BJ (cell line): Measurements from ENCODE around the gene BET1. TPM values are rescaled to one million over a fixed set of nuclear protein-coding genes. Genes with fewer than 3 reads are reported as not detected.

Experiments
- CTCF ChIA-PET: fragments of 350-600 bp; formaldehyde crosslinking; extraction: SDS; loops from one replicate; lab custom pipeline; 2021; ENCODE audit warnings: antibody characterized with exemption, inconsistent platforms; lab: Yijun Ruan, JAX
- POLR2A ChIA-PET: fragments of 300-600 bp; sonication (Branson Sonifier 250); formaldehyde crosslinking; extraction: SDS; loops from one replicate; lab custom pipeline; 2021; ENCODE audit warnings: antibody characterized with exemption; lab: Charles Lee
- DNase-seq: peaks from one replicate; pipeline ENCODE4 v3.0.0-alpha.2; 2011; ENCODE audit warnings: low read depth
- H3K27me3 ChIP-seq: 2 replicates; pipeline ENCODE4 v1.6.0; 2011; ENCODE audit warnings: low read length; ENCODE audit not compliant: control insufficient read depth, insufficient read depth
- H3K36me3 ChIP-seq: 2 replicates; pipeline ENCODE4 v1.5.1; 2011; ENCODE audit warnings: low read length; ENCODE audit not compliant: control insufficient read depth, insufficient read depth
- H3K4me3 ChIP-seq: 2 replicates; pipeline ENCODE4 v1.5.1; 2011; ENCODE audit warnings: low read depth, mild to moderate bottlenecking, control low read depth, low read length
- CTCF ChIP-seq: IDR thresholded peaks from 2 replicates; pipeline ENCODE4 v1.5.1; 2011; ENCODE audit warnings: low read depth, mild to moderate bottlenecking, control low read depth, inconsistent platforms, low read length, moderate library complexity; ENCODE audit not compliant: insufficient read depth
- polyA plus RNA-seq: library from polyadenylated mRNA; depleted of rRNA; stranded (reverse); fragments of >200 nt; gene quantifications from 2 replicates; pipeline ENCODE4 v1.2.3, GENCODE V29; 2011; rRNA removed

BET1 gene
- polyA plus RNA-seq, 1 experiment = 26.3 TPM

GRCh38 chr7:93944673-93945072, 59.5 kb downstream of the BET1 start:
- H3K36me3 ChIP-seq = no peaks in the 10 kb centered on the region
- CTCF ChIA-PET = interaction anchor here (1.0 kb wide), 1 partner anchor 51 kb away, joined by 5 read pairs; no protein-coding TSS in a partner anchor
- POLR2A ChIA-PET = no interaction called here
- DNase-seq = no peak
- no peaks in the 10 kb centered on the region for H3K27me3 ChIP-seq
- H3K4me3 ChIP-seq = no peak overlapping the region
- TF ChIP-seq CTCF = no peak

- POLR2A ChIA-PET = no interaction called here
- no peak overlapping the region for H3K4me3 ChIP-seq
- TF ChIP-seq CTCF = no peak
- H3K27me3 ChIP-seq = no peaks in the 10 kb centered on the region
- CTCF ChIA-PET = no interaction called here
- DNase-seq = no peak
- no peaks in the 10 kb centered on the region for H3K36me3 ChIP-seq
Measured at GRCh38 chr7:93943816-93944540, 60.2 kb downstream of the BET1 start.

Other genes with a start within 250 kb of the BET1 start
- 113 and 143 TPM in 2 replicates for gene TFPI2, start 113.6 kb downstream of the BET1 start, polyA plus RNA-seq
- gene GNGT1, start 97.8 kb downstream of the BET1 start, polyA plus RNA-seq = not detected in 2 replicates
- gene GNG11, start 82.6 kb downstream of the BET1 start, polyA plus RNA-seq = 9.3 and 16.0 TPM in 2 replicates